GM21737 (cell line): Measurements from ENCODE around the gene NECTIN1.

Experiments used
- ATAC-seq: cut with Tn5 transposase; IDR thresholded peaks from one replicate; pipeline ENCODE4 v1.9.1; 2021; ENCODE audit warnings: mild to moderate bottlenecking, moderate library complexity; ENCODE audit not compliant: unreplicated experiment

Gene NECTIN1

GRCh38 chr11:119696378-119697222 is 32.4 kb downstream of the NECTIN1 start:
- no peak for ATAC-seq

GRCh38 chr11:119694334-119694733 is 34.7 kb downstream of the NECTIN1 start:
- ATAC-seq: no peak

DNA sequence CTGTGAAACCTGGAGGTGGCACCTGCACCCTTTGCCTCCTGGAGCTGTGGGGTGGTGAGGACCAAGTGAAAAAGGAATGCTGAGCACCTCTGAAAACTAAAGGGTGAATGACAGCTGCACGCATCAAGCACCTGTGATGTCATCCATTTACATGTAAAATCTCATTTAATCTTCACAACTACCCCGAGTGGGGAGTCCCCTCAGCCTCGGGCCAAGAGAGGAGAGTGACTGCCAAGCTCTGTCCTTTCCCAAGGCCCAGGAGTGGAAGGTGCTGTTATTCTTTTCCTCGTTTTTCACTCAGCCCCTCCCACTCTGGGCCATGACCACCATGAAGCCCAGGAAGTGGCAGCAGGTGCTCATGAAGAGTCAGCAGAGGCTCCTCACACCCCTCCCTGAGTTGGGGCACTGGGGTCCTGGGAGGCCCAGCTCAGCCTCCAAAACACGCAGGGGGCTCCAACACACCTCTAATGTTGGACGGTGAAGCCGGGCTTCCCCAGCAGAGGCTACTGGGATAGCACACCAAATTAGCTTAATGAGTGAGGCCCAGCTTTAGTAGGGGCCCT is 35.7 kb downstream of the NECTIN1 start:
- ATAC-seq: no peak

GRCh38 chr11:119692540-119692820 is 36.5 kb downstream of the NECTIN1 start:
- no peak for ATAC-seq

- no peak for ATAC-seq
These were observed 37.1 kb downstream of the NECTIN1 start for GRCh38 chr11:119691701-119692539.

GRCh38 chr11:119691020-119691666 is 37.9 kb downstream of the NECTIN1 start:
- peak; percentile 43 for ATAC-seq

DNA sequence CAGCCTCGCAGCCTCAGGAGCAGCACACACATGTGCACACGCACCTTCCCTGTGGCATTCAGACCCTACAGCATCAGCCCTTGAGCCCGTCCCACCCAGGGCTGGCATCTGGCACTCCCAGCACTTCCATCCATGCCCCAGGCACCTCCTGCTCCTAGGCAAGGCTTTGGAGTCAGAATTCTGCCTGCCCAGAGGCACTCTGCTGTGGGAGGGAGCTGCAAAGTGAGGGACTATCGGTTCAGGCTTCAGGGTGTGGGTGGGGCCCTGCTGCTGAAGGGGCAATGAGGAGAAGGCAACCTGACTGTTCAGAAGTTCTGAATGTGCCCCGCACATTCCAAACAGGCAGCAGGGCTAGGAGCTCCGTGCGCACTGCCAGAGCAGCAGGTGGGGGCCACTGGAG is 39.7 kb downstream of the NECTIN1 start:
- ATAC-seq: no peak

DNA sequence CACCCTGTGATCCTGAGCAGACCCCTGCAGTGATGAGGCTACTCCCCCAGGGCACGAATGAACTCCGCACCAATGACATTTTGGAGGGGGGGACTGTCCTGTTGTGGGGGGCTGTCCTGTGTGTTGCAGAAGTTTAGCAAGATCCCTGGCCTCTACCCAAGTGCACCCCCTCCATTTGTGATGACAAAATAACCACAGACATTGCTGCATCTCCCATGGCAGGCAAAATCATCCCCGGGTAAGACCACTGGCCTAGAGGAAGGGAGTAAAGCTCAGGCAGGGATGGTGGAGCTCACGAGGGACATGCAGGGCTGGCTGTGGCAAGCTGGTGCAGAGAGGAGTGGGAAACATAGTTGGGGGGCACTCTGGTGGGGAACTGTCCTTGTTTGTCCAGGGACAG is 40.6 kb downstream of the NECTIN1 start:
- no peak for ATAC-seq

GRCh38 chr11:119687373-119688046 is 41.5 kb downstream of the NECTIN1 start:
- ATAC-seq: no peak

DNA sequence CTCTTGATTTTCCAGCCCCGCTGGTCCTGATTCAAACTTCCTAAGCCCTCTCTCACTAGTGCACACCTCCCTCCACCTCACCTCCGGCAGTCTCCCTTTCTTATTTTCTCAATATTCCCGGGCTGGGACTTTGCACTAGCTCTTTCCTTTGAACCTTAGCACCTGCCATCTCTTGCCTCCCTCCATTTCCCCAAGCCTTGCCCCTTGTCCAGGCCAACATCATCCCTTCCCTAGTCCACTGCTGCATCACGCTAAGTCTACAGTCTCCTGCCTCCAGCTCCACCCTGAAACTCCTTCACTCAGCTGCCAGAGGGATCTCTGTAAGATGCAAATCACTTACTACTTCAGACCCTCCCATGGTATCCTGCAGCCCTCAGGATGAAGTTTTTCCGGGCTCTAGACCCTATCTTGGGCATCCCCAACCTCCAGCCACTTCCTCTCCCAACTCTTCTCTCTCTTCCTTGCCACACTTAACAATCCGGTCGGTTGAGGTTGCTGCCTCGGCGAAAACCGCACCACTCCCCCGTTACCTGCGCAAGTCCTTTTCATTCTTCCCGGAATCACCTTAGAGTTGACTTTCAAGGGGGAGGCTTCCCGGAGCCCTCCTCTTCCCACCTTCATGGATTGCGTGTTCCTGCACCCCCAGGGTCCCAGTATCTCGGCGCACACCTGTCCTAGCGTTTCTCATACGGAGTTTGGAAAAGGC is 42.7 kb downstream of the NECTIN1 start:
- ATAC-seq: no peak

DNA sequence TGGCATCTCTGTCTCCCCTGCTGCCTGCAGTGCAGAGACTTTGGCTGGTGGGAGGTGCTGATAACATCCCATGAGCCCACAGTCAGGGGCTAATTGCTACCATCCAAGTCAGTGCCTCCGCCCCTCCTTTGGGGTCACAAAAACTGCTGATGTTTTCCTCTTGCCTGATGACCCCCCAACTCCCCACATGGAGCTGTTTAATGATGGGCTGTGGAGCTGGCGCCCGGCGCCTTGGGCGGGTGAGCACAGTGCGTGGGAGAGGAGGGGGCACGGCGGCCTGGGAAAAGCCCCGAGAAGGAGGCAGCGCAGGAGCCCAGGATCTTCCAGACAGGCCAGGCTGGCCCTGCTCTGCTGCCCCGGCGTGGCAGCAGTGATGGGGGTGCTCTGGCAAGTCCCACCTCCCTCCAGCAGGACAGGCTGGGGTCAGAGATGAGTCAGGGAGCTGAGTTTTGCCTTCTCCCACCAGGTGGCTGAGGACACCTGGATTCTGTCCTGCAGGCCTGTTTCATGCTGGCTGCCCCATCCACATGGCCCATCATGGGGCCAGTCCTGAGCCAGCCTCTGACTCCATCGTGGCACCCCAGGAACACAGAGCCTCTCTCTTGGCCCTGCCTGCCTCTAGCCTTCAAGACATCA is 43.8 kb downstream of the NECTIN1 start:
- no peak for ATAC-seq

DNA sequence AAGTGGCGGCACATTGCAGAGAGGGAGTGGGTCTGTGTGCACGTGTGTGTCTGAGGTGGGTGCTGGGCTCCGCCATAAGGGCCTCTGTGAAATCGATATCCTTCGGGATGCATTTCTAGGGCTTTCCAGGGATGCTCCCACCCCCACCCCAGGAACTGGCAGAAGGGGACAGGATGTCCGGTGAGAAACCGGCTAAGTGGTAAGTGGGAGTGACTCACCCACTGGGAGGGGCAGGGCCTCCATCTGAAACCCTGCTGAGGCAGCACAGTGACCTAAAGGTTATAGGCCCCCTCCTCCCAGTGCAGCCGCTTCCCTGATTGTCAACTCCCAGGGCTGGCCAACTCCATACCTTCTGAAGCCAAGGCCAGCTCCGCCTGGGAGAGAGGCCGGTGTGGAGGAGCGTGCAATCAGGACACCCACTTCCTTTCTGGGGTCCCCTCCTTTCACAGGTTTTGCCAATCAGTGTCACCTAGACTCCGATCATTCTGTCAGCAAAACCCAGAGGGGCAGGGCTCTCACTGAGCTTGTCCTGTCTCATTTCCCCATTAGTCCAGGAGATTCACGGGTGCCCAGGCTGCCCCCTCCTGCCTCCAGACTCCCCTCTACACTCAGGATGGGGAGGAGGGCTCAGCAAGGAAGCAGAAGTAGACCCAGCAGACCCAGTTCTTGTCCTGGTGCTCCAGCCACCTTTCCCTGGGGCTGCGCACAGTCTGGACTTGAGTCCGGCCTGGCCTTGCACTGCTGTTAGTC is 44.5 kb downstream of the NECTIN1 start:
- no peak for ATAC-seq

- ATAC-seq: no peak
These were observed 45.2 kb downstream of the NECTIN1 start for GRCh38 chr11:119683783-119684182.

DNA sequence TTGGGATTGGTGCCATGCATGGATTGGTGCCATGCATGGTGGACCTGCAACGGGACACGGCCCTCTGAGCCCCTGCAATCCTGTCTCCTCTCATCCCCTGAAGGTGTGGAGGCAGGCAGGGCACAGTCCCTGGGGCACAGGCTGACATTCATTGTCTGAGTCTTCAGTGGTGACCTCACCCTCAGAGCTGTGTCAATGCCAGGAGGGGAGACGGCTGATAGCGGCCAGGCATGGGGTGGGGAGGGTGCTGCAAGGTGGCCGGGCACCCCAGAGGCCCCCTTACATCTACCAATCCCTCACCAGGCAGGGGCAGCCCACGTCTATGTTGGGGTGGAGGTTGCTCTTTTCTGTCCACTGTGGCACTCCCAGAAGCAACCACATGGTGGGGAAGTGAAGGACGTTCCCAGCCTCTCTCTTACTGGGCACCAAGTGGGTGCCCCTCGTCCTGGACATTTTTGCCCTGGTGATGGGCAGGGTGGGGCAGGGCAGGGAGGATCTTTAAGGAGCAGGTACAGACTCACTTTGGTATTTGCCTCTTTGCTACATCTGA is 47.6 kb downstream of the NECTIN1 start:
- ATAC-seq: no peak

DNA sequence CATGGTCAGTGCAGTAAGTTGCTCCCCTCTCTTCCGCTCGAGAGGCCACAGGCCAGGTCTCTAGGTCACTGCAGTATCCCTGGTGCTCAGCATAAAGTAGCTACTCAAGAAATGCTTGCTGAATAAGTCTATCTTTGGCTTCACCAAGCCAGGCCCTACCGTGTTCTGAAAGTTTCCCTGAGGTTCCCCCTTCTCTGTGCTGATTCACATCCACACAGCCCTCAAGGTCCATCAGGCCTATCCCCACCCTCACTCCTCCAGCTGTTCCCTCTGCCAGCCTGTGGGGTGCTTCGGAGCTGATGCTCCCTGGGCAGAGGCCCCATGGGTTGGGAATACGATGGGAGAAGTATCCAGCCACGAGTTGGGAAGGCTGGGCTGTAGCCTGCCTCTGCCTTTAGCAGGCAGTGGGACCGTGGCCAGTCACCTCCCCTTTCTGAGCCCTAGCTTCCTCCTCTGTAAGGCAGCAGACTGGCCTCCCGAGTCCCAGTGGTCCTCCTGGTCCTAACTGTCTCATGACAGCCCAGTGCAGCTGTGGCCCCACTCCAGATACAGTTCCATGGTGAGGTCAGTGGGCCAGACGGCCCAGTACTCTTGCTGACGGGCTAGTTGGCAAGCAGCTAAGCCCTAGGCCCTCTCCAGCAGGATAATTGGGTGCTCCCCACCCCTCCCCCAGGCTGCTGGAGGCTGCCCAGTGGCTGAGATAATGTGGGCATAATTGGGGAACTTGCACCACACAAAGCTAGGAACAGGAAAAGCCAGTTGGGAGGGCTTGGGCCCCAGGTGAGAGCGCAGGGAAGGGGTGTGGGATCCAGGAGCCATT is 48.2 kb downstream of the NECTIN1 start:
- ATAC-seq: no peak

DNA sequence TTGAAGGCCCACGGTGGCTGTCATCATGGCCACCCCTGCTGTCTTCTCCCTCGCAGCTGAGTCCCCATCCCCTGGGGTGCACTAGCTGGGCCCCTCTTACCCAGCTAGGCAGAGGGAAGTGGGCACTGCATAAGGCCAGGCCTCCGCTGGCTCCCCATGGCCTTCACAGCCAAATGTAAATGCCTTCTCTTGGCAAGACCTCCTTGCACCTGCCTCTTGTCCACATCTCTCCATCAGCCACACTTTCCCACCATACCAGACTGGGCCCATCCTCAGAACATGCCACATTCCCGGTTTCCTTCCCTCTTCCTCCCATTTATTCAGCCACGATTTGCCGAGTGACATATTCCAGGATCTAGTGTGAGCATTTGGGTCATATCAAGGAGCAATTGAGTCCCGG is 49.7 kb downstream of the NECTIN1 start:
- no peak for ATAC-seq

GRCh38 chr11:119678351-119678750 is 50.6 kb downstream of the NECTIN1 start:
- no peak for ATAC-seq

GRCh38 chr11:119677840-119678239 is 51.2 kb downstream of the NECTIN1 start:
- ATAC-seq: no peak
